Measurements from ENCODE around the gene CXCR2.

GRCh38 chr2:218162814-218163213 lies 37.0 kb downstream of the CXCR2 start:
- TF ChIP-seq YY1 (IDR thresholded peaks at IDR 0.05; ENCODE audit: insufficient read depth, insufficient read length) (no peak), ZNF274 (IDR thresholded peaks at IDR 0.05; ENCODE audit: low read depth, low read length) (no peak)

Measured in NT2/D1 (cell line).